COLO668 (cell line): ENCODE measurements around the gene NUDT3.
"Not testable (repeated sequence)": the region's sequence is repeated elsewhere in the genome, so short reads cannot be mapped to it uniquely, and the experiment has no call there.

Experiments used
- DNase-seq: peaks from one replicate; lab custom pipeline; 2025; ENCODE audit not compliant: unreplicated experiment; lab: John Stamatoyannopoulos, UW

NUDT3 gene

GRCh38 chr6:34371865-34372264 is 20.6 kb downstream of the NUDT3 start:
- not testable (repeated sequence) for DNase-seq

GRCh38 chr6:34370361-34370760 is 22.1 kb downstream of the NUDT3 start:
- DNase-seq, result no peak

GRCh38 chr6:34369385-34369784 is 23.1 kb downstream of the NUDT3 start:
- no peak for DNase-seq

GRCh38 chr6:34366639-34366921 is 25.9 kb downstream of the NUDT3 start:
- no peak for DNase-seq

- not testable (repeated sequence) for DNase-seq
Observed at GRCh38 chr6:34365781-34366638, 26.5 kb downstream of the NUDT3 start.

GRCh38 chr6:34363681-34364075 is 28.8 kb downstream of the NUDT3 start:
- not testable (repeated sequence) for DNase-seq

- no peak for DNase-seq
Observed at GRCh38 chr6:34362909-34363680, 29.4 kb downstream of the NUDT3 start.

- DNase-seq, result no peak
Observed at GRCh38 chr6:34362176-34362575, 30.3 kb downstream of the NUDT3 start.

GRCh38 chr6:34360556-34360955 is 31.9 kb downstream of the NUDT3 start:
- DNase-seq, result no peak

- no peak for DNase-seq
Observed at GRCh38 chr6:34359418-34360158, 32.9 kb downstream of the NUDT3 start.

GRCh38 chr6:34358389-34358905 is 34.0 kb downstream of the NUDT3 start:
- DNase-seq, result peak; percentile 37

GRCh38 chr6:34357937-34358336 is 34.5 kb downstream of the NUDT3 start:
- DNase-seq, result no peak

GRCh38 chr6:34355889-34356288 is 36.6 kb downstream of the NUDT3 start:
- DNase-seq, result no peak

- DNase-seq, result not testable (repeated sequence)
Observed at GRCh38 chr6:34354230-34354629, 38.2 kb downstream of the NUDT3 start.

- DNase-seq, result not testable (repeated sequence)
Observed at GRCh38 chr6:34353530-34353929, 38.9 kb downstream of the NUDT3 start.

GRCh38 chr6:34352305-34352937 is 40.0 kb downstream of the NUDT3 start:
- DNase-seq, result no peak

GRCh38 chr6:34350934-34351217 is 41.6 kb downstream of the NUDT3 start:
- DNase-seq, result no peak

GRCh38 chr6:34350137-34350933 is 42.1 kb downstream of the NUDT3 start:
- DNase-seq, result no peak

- no peak for DNase-seq
Observed at GRCh38 chr6:34349211-34349610, 43.3 kb downstream of the NUDT3 start.

GRCh38 chr6:34347303-34347702 is 45.2 kb downstream of the NUDT3 start:
- DNase-seq, result no peak
